ENCODE data around the gene COLEC11. TPM values are rescaled to one million over a fixed set of nuclear protein-coding genes. Genes with fewer than 3 reads are reported as not detected.
"Not testable (repeated sequence)": the region's sequence is repeated elsewhere in the genome, so short reads cannot be mapped to it uniquely, and the experiment has no call there.

The COLEC11 gene
- total and polyA plus RNA-seq, 10 of the 15 experiments (the other 5 are each of a cell fraction or from before 2014, with no cell fraction given) = 0.08 to 0.74 (median 0.14) TPM; not detected in 4

DNA sequence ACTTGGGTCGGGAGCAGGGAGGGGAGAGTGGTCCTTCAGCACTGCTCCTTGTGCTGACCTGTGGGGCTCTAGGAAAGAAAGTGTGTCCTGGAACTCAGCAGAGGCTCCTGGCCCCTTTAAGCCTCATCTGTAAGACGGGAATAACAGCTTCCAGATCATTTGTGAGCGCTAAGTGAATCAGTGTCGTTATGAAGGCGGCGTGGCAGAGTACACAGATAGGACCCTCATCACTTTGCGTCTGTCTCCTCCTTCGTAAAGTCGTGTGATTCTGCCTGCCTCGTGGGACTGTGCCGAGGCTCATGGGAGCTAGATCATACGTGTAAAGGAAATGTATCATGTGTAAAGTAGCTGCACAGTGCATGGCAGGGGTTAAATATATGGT, 18.6 kb downstream of the COLEC11 start (continued):
- TF ChIP-seq, protein P1, sequence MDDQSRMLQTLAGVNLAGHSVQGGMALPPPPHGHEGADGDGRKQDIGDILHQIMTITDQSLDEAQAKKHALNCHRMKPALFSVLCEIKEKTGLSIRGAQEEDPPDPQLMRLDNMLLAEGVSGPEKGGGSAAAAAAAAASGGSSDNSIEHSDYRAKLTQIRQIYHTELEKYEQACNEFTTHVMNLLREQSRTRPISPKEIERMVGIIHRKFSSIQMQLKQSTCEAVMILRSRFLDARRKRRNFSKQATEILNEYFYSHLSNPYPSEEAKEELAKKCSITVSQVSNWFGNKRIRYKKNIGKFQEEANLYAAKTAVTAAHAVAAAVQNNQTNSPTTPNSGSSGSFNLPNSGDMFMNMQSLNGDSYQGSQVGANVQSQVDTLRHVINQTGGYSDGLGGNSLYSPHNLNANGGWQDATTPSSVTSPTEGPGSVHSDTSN (IDR thresholded peaks at IDR 0.05; ENCODE audit: insufficient replicate concordance, low read depth, low read length) = no peak
- TF ChIP-seq NBN (IDR thresholded peaks at IDR 0.05) (no peak), SUZ12 (IDR thresholded peaks at IDR 0.05; ENCODE audit: unreplicated experiment) (no peak)

DNA sequence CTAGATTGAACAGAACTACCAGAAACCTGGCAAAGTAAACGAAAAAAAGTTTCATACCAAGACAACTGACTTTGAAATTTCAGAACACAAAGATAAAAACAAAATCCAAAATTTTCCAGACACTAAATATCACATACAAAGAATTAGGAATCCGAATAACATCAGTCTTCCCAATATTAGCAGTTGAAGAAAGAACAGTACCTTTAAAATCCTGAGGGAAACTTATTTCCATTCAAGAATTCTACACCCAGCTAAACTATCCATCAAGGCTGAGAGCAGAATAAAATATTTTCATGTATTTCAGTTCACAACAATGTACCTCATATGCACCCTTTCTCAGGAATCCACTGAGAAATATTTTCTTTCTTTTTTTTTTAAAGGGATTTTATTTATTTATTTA, 19.8 kb downstream of the COLEC11 start:
- BruUV-seq (replicated peaks); intact Hi-C loops (cut with micrococcal nuclease; ENCODE audit: unreplicated experiment); H3K4me2 ChIP-seq (ENCODE audit: control insufficient read depth, insufficient read depth); H4K20me1 ChIP-seq (ENCODE audit: control insufficient read depth, insufficient read depth); ATAC-seq; H3K79me2 ChIP-seq (ENCODE audit: control insufficient read depth, insufficient read depth, low read length); RAD21 ChIA-PET (ENCODE audit: unreplicated experiment); H3K27ac ChIP-seq (ENCODE audit: control insufficient read depth, insufficient read depth); H3K4me3 ChIP-seq; H3K4me1 ChIP-seq (ENCODE audit: control insufficient read depth, insufficient read depth, low read length); in situ Hi-C loops (cut with MboI); H2AFZ ChIP-seq (ENCODE audit: control insufficient read depth, low read depth, low read length); H3K9ac ChIP-seq (ENCODE audit: control insufficient read depth, insufficient read depth, low read length); FAIRE-seq; H3K27me3 ChIP-seq (replicated peaks in 1 of 2; ENCODE audit: control insufficient read depth in 2 of 2, insufficient read depth in 2 of 2, low read length in 1 of 2); H3K9me3 ChIP-seq (replicated peaks; ENCODE audit: control insufficient read depth, insufficient read depth, low read length); DNase-seq (ENCODE audit: low read depth, low spot score); CTCF ChIA-PET; SMC1A ChIA-PET (ENCODE audit: uncharacterized antibody, unreplicated experiment); H3K36me3 ChIP-seq (ENCODE audit: control insufficient read depth in 2 of 2, insufficient read depth in 2 of 2, low read length in 1 of 2): not testable (repeated sequence)
- POLR2A ChIA-PET = interaction anchor here (1.9 kb wide), 1 partner anchor 10 kb away, joined by 4 read pairs; no protein-coding TSS in a partner anchor
- 8% methylated on average over 2 of the region's 2 CpGs for WGBS (ENCODE audit: insufficient coverage, insufficient replicate concordance, low lambda C conversion rate, missing lambda C conversion rate)

DNA sequence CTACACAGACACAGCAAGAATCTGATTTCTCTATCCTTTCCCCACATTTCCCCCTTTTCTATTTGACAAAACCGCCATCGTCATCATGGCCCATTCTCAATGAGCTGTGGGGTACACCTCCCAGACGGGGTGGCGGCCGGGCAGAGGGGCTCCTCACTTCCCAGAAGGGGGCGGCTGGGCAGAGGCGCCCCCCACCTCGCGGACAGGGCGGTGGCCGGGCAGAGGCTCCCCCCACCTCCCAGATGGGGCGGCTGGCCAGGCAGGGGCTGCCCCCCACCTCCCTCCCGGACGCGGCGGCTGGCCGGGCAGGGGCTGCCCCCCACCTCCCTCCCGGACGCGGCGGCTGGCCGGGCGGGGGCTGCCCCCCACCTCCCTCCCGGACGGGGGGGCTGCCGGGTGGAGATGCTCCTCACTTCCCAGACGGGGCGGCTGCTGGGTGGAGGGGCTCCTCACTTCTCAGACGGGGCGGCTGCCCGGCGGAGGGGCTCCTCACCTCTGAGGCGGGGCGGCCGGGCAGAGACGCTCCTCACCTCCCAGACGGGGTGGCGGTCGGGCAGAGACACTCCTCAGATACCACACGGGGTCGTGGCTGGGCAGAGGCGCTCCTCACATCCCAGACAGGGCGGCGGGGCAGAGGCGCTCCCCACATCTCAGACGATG, 20.8 kb downstream of the COLEC11 start:
- H2AFZ ChIP-seq (ENCODE audit: control insufficient read depth, low read depth, low read length); H3K79me2 ChIP-seq (ENCODE audit: control insufficient read depth, insufficient read depth, low read length); POLR2A ChIA-PET; H3K9ac ChIP-seq (ENCODE audit: control insufficient read depth, insufficient read depth, low read length); FAIRE-seq; intact Hi-C loops (cut with micrococcal nuclease; ENCODE audit: unreplicated experiment); CTCF ChIA-PET; BruUV-seq (replicated peaks); H3K9me3 ChIP-seq (replicated peaks; ENCODE audit: control insufficient read depth, insufficient read depth, low read length); ATAC-seq; H4K20me1 ChIP-seq (ENCODE audit: control insufficient read depth, insufficient read depth); H3K4me1 ChIP-seq (ENCODE audit: control insufficient read depth, insufficient read depth, low read length); H3K27me3 ChIP-seq (replicated peaks in 1 of 2; ENCODE audit: control insufficient read depth in 2 of 2, insufficient read depth in 2 of 2, low read length in 1 of 2); RAD21 ChIA-PET (ENCODE audit: unreplicated experiment); SMC1A ChIA-PET (ENCODE audit: uncharacterized antibody, unreplicated experiment); H3K4me3 ChIP-seq; in situ Hi-C loops (cut with MboI); H3K4me2 ChIP-seq (ENCODE audit: control insufficient read depth, insufficient read depth); H3K36me3 ChIP-seq (ENCODE audit: control insufficient read depth in 2 of 2, insufficient read depth in 2 of 2, low read length in 1 of 2); DNase-seq (ENCODE audit: low read depth, low spot score); H3K27ac ChIP-seq (ENCODE audit: control insufficient read depth, insufficient read depth): not testable (repeated sequence)
- WGBS (ENCODE audit: insufficient coverage, insufficient replicate concordance, low lambda C conversion rate, missing lambda C conversion rate) = 91% methylated on average over 14 of the region's 46 CpGs

DNA sequence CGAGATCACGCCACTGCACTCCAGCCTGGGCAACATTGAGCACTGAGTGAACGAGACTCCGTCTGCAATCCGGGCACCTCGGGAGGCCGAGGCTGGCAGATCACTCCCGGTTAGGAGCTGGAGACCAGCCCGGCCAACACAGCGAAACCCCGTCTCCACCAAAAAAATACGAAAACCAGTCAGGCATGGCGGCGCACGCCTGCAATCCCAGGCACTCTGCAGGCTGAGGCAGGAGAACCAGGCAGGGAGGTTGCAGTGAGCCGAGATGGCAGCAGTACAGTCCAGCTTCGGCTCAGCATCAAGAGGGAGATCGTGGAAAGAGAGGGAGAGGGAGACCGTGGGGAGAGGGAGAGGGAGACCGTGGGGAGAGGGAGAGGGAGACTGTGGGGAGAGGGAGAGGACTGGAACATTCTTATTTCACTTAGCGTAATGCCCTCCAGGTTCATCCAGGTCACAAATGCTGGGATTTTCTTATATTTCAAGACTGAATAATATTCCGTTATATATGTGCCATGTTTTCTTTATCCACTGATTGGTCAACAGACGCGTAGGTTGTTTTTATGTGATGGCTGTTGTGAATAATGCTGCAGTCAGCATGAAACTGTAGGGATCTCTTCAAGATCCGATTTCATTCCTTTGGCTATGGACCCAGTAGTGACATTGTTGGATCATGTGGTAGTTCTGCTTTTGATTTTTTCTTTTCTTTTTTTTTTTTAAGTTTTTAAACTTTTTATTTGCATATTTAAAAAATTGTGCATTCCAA, 21.7 kb downstream of the COLEC11 start:
- H3K27me3 ChIP-seq (replicated peaks in 1 of 2; ENCODE audit: control insufficient read depth in 2 of 2, insufficient read depth in 2 of 2, low read length in 1 of 2); H3K27ac ChIP-seq (ENCODE audit: control insufficient read depth, insufficient read depth); DNase-seq (ENCODE audit: low read depth, low spot score); RAD21 ChIA-PET (ENCODE audit: unreplicated experiment); in situ Hi-C loops (cut with MboI); H4K20me1 ChIP-seq (ENCODE audit: control insufficient read depth, insufficient read depth); H3K9ac ChIP-seq (ENCODE audit: control insufficient read depth, insufficient read depth, low read length); BruUV-seq (replicated peaks); H3K79me2 ChIP-seq (ENCODE audit: control insufficient read depth, insufficient read depth, low read length); H2AFZ ChIP-seq (ENCODE audit: control insufficient read depth, low read depth, low read length); CTCF ChIA-PET; H3K4me2 ChIP-seq (ENCODE audit: control insufficient read depth, insufficient read depth); H3K36me3 ChIP-seq (ENCODE audit: control insufficient read depth in 2 of 2, insufficient read depth in 2 of 2, low read length in 1 of 2); H3K4me1 ChIP-seq (ENCODE audit: control insufficient read depth, insufficient read depth, low read length); intact Hi-C loops (cut with micrococcal nuclease; ENCODE audit: unreplicated experiment); ATAC-seq; H3K4me3 ChIP-seq; FAIRE-seq; H3K9me3 ChIP-seq (replicated peaks; ENCODE audit: control insufficient read depth, insufficient read depth, low read length); POLR2A ChIA-PET; SMC1A ChIA-PET (ENCODE audit: uncharacterized antibody, unreplicated experiment): not testable (repeated sequence)
- 85% methylated on average over 17 of the region's 25 CpGs for WGBS (ENCODE audit: insufficient coverage, insufficient replicate concordance, low lambda C conversion rate, missing lambda C conversion rate)

Measured in GM12878 (cell line).